HG02870 (cell line): ENCODE data around the gene SLC35G6.
"Not testable (repeated sequence)": the region's sequence is repeated elsewhere in the genome, so short reads cannot be mapped to it uniquely, and the experiment has no call there.

Experiments used
- ATAC-seq: cut with Tn5 transposase; IDR thresholded peaks from one replicate; pipeline ENCODE4 v1.9.1; 2021; ENCODE audit warnings: mild to moderate bottlenecking, moderate library complexity; ENCODE audit not compliant: unreplicated experiment

SLC35G6 gene

DNA sequence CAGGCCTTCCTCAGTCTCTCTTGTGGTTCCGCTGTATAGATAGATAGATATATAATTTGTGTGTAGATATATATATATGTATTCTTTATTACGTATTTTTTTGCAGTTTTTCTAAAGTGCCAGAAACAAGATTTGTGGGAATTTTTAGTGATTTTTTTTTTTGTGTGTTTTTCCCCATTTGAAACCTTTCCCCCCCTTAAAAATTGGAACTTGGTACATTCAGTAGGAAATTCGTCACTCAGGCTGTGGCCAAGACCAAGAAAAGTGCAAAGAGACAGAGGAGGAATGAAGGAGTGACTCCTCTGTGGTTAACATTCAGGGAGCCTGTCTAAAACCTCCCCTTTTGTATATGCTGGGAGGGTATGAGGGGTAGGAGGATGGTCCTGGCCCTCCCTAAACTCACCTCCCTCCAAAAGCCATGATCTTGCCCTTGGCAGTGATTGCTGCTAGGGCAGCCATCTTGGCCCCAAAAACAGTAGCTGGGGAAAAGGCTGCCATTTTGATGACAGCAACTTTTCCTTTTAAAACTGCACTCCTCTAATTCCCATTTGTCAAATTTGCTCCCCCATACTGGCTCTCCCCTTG is 21.2 kb upstream of the SLC35G6 start:
- no peak for ATAC-seq

DNA sequence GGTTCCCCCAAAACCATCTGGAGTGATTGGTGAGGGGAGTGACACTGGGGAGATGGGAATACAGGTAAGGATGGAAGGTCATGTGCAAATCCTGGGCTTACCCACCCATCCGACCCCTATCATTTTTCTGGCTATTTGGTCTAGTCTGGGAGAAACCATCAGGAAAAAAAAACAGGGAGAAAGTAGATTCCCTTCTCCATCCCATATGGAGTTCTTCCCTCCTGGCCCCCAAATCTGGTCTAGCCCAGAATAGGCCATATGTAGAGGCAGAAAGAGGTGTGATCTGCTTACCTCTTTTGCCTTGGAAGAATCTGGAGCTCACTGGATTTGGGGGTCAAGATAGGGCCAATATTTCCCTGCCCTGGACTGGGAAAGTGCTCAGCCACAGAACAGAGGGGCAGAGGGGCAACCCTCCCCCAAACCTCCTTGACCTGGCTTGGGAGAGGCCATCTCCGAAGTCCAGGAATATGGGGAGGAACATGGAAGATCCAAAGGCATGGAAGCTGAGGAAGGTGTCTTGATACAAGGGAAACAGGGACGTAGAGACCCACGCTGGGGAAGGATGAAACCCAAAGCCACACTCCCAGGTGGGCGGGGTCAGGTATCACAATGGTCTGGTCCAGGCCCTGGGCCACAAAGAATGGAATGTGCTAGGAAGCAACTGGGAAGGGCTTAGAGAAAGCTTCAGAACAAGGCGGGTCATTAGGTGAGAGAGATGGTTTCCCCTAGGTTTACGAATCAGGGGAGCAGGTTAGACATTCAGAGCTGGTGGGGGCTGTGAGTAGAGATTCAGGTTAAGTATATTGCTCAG is 20.2 kb upstream of the SLC35G6 start:
- ATAC-seq, result no peak

DNA sequence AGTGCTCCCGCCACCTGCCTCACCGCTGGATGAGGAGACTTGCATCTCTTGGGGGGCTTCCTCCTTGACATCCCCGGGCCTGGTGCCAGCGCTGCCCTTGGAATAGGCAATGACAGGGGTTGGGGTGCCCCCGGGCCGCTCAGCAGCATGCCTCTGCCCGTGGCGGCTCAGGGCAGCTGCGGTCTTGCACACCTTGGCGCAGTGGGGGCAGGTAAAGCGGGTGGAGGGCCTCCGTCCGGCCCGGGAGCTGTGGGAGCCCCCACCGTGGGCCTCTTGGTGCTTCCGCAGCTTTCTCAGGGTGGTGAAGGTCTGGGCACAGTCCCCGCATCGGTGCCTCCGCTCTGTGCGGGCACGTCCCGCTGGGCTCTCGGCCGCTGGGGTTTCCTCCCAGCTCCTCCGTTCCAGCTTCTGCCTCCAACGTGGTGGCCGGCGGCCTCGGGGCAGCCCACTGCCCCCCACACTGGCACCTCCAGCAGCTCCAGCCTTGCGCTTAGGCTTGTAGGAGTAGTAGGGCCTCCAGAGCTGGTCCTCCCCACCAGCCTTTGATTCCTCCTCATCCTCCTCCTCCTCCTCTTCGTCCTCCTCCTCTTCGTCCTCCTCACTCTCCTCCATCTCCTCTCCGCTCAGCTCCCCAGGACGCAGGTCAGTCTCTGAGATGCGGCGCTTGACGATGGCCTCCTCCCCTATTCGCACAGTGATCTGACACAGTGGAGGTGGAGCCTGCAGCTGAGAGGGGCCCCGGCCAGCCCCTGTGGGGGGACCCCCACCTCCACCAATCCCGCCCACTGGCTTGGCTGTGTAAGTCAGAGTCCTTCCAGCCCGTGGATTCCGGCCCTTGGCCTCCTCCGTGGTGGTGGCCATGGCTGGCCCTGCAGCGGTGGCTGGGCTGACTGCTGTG is 18.5 kb upstream of the SLC35G6 start:
- ATAC-seq, result no peak

DNA sequence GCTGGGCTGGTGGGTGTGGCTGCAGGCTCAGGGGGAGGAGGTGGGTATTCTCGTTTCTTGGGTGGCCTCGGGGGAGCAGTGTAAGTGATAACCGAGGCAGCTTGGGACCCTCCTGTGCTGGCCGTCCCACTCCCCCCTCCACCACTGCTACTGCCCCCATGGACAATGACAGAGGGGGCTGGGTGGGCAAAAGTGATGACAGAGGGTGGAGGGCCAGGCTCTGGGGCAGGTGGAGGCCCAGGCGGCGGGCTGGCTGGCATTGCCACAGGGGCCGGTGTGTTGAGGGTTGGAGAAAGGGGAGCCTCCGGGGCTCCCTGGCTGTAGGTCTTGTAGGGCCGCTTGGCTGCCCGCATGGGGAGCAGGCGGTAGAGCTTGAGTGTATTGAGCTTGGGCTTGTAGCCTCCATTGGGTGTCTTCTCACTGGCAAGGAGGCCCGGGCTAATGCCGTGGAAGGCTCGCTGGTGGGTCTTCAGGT is 17.8 kb upstream of the SLC35G6 start:
- no peak for ATAC-seq

DNA sequence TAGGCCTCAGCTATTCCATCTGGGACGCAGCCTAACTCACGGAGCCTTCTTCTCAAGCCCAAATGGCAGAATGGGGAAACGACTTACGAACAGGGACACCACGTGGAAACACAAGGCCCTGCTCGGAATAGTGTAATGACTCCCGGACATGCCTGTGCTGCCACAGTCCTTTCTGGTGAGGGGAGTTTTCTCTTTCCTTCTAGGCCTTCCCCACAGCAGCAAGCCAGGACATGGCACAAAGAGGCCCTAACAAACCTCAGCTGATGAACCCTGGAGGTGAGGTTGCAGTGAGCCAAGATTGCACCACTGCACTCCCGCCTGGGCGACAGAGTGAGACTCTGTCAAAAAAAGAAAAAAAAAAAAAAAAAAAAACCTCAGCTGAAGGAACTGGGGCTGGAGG is 17.2 kb upstream of the SLC35G6 start:
- ATAC-seq, result no peak

DNA sequence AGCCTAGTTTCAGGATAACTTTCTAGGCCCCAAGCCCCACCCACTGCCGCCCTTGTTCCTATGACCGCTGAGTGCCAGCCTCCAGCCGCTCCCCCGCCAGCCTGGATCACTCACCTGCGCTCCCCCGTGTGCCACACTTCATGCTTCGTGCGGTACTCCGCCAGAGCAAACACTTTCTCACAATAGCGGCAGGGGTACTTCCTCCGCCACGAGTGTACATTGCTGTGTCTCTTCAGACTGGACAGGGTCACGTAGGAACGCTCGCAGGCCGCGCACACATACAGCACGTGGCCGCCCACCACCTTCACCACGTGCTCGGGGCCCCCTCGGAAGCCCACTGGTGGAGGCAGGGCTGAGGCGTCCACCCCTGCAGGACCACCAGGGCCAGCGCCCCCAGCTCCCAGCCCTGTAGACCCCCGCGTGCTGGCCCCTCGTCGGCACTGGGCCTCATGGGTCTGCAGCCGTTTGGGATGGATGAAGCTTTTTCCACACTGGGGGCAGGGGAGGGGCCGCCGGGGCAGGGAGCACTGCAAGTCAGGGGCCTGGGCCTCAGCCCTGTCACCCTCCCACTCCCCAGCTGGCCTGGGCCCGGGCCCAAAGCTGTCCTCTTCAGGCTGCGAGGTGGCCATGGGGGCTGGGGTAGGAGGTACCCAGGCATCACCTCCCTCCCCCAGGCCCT is 15.5 kb upstream of the SLC35G6 start:
- ATAC-seq, result no peak

DNA sequence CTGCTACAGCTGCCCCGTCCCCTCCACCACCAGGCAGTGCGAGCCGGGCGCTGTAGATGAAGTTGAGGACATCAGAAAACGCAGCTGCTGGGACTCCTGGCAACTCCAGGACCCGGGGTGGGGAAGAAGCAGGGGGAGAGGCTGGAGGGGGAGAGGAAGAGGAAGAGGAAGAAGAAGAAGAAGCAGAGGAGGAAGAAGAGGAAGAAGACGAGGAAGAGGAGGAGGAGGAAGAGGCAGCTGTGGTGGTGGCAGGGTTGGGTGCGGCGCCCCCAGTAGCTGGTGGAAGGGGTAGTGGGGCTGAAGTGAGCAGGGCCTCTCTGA is 15.0 kb upstream of the SLC35G6 start:
- ATAC-seq, result no peak

DNA sequence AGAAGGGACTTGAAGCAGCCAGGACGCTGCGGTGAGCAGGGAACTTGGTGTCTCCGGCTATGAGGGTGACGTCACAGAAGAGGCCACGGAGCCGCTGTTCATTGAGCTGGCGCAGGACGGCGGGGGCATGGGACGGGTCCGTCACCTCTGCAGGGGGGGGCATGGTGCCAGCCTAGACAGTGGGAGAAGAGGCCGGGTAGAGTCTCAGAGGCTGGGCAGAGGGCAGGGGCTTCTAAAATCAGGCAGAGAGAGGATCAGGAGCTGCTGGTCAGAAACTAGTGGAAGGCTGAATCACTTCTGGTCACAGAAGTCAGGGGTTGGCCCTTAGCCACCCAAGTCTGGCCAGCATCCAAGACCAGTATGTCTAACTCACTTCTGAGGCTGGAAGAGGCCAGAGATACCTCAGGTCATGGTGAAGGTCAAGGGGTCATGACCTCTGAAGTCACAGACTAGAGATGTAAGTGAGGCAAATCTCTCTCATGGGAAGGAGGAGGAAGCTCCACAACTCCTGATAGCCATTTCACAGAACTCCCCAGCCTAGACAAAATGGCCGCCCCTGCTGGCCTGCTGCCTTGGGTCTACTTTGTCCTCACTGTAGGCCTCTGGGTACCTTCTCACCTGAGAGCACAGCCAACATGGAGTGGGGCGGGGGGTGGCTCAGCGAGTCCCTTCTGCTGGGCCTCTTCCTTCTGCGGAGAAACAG is 14.5 kb upstream of the SLC35G6 start:
- ATAC-seq, result no peak

DNA sequence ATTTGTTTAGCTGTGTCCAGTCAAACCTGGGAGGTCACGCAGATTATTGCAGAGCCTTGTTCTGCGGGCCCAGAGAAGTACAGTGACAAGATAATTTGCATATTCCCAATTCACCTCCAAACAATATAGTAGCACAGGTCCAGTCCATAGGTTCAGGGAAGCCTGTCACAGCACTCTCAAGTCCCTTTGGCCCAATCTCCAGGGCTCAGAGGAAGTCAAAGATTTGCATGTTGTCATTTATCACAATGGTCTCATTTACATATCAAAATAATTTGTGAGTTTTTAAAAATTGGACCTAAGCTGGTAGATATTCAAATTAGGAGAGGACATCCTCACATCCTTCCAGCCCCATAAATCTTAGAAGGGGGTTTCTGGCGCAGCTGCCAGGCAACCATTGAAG is 13.7 kb upstream of the SLC35G6 start:
- no peak for ATAC-seq

DNA sequence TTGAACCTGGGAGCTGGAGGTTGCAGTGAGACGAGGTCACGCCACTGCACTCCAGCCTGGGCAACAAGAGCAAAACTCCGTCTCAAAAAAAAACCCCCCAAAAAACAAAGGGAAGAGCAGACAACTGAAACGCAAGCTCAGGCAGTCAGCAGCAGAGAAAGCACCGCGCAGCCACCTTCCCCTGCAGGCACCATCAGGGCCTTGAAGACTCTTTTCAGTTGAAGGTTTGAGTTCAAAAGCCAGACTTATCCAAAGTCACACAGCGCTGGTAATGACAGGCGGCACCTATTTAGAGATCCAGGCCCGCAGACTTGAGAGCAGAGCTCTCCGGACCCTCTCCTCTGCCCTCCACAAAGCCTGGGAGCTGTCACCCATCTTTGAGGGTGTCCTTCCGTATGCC is 13.0 kb upstream of the SLC35G6 start:
- no peak for ATAC-seq

DNA sequence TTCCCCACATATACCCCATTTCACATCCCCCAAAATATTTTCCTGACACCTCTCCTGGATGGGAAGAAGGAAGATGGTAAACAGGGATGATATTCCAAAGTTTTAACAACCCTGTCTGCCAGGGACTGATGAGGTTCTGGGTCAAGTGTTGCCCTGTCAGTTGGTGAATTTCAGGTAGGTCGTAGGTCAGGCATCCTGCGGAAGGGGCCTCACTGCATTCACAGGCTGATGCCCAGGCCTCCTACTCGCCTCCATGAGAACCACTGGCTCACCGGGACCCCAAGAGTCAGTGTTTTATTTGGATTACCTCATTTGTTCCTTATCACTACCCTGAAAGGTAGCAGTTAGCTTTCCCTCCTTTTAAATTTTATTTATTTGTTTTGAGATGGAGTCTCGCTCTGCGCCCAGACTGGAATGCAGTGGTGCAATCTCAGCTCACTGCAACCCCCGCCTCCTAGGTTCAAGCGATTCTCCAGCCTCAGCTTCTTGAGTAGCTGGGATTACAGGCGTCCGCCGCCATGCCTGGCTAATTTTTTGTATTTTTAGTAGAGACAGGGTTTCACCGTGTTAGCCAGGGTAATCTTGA is 12.3 kb upstream of the SLC35G6 start:
- ATAC-seq, result no peak

DNA sequence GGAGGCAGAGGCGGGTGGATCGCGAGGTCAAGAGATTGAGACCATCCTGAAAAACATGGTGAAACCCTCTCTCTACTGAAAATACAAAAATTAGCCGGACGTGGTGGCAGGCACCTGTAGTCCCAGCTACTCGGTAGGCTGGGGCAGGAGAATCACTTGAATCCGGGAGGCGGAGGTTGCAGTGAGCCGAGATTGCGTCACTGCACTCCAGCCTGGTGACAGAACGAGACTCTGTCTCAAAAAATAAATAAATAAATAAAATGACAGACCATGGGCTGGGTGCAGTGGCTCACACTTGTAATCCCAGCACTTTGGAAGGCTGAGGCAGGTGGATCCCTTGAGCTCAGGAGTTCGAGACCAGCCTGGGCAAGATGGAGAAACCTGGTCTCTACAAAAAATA is 11.4 kb upstream of the SLC35G6 start:
- not testable (repeated sequence) for ATAC-seq

DNA sequence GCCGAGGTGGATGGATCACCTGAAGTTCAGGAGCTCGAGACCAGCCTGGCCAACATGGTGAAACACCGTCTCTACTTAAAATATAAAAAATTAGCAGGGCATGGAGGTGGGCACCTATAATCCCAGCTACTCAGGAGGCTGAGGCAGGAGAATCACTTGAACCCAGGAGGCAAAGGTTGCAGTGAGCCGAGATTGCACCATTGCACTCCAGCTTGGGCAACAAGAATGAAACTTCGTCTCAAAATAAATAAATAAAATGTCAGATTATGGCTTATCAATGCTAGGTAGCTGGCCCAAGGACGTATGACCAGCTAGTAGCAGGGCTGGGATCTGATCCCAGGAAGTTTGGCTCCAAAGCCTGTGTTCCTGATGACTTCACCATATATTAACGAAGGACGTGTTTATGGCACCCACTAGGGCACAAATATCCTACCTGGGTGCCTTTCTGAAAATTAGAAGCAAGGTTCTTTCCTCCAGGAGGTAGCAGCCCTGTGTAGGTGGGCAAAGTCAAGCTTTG is 10.7 kb upstream of the SLC35G6 start:
- not testable (repeated sequence) for ATAC-seq

DNA sequence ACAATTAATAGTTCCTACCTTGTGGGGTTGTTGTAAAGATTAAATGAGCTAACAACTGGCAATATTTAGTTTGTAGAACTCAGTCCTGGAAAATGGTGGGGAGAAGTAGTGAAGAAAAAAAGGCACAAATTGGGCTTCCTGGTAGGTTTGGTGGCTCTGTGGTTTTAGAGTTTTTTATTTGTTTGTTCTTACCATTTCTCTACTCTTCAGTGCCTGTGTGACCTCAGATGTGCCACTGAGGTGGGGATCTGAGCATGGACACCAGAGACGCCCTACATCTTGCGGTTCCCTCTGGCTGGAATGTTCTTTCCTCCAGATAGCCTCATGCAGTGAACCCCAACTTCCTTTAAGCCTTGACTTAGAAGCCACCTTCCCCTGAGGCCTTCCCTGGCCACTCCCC is 9.5 kb upstream of the SLC35G6 start:
- ATAC-seq, result no peak

DNA sequence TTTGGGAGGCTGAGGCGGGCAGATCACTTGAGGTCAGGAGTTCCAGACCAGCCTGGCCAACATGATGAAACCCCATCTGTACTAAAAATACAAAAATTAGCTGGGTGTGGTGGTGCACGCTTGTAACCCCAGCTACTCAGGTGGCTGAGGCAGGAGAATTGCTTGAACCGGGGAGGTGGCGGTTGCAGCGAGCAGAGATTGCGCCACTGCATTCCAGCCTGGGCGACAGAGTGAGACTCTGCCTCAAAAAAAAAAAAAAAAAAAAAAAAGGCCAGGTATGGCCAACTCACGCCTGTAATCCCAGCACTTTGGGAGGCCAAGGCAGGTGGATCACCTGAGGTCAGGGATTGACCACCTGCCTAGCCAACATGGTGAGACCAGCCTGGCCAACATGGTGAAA is 6.5 kb upstream of the SLC35G6 start:
- not testable (repeated sequence) for ATAC-seq

DNA sequence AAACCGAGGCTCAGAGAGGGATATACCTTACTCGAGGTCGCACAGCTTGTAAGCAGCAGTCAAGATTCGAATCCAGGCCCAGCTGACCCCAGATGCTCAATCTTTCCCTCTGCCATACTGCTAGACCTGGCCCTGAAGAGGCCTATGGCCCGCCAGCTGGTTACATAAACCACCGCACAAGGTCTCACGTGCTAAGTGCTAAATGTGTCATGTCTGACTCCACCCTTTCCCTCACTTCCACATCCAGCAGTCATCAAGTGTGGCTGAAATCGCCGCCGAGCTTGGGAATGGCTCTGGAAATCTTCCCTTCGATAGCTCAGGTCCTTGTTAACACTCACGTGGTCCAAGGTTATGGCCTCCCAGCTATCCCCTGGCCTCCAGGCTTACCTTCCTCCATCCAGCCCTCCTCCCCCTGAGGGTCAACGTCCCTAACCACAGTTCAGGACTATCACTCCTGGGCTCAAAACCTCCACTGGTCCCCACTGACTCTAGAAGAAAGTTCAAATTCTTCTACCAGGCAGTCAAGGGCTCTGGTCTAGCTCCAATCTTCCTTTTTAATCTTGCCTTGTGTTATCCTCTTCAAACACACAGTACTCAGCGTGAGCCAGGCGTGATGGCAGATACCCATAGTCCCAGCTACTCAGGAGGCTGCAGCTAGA is 5.4 kb upstream of the SLC35G6 start:
- ATAC-seq, result no peak

DNA sequence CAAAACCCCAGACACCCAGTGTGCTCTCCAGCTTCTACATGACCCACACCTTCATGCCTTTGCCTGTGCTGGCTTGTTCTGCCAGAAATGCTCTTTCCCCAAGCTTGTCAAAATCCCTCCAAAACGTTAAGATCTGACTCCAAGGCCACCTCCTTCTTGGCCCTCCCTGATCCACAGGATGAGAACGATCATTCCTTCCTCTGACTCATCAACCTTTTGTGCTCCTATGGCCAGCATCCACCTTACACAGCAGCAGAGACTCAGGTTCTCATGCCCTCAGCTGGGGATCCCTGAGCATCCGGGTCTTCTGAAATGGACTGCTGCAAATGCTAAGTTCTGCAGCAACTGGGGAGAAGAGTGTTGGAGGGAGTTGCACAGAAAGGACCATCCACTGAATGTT is 4.8 kb upstream of the SLC35G6 start:
- ATAC-seq, result no peak

DNA sequence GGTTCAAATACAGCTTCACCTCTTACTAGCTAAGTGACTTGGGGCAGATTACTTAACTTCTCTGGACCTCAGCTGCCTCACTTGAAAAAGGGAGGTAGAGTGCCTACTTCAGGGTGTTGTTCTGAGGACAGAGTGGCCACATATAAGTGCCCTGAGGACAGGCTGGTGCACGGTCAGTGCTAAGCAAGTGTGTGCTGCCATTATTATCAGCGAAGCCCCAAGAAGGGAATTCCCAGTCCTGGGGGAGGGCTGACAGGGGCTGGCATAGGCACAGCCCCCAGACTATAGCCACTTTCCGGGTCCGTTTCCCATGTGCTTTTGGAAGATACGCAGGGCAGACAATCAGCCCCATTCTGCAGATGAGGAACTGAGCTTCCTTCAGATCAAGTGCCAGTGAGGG is 4.3 kb upstream of the SLC35G6 start:
- no peak for ATAC-seq
